Measurements from ENCODE around the gene DYNC1I1.

Gene DYNC1I1

DNA sequence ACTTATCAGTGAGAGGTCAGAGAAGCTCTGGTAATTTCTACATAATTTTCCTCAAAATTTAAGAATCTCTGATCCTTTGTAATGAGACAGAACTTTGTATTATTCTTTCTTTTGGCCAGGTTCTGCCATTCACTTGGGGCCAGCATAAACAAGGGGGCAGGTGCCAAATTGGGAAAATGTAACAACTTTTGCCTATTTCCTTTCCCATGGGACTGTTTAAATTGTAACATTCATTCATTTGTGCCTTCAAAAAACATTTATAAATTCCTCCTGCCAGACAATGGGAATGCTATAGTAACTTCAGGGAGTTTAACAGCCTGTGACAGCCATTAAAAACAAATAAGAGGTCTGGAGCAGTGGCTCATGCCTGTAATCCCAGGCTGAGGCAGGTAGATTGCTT is 12.4 kb downstream of the DYNC1I1 start:
- TF ChIP-seq, protein P1, sequence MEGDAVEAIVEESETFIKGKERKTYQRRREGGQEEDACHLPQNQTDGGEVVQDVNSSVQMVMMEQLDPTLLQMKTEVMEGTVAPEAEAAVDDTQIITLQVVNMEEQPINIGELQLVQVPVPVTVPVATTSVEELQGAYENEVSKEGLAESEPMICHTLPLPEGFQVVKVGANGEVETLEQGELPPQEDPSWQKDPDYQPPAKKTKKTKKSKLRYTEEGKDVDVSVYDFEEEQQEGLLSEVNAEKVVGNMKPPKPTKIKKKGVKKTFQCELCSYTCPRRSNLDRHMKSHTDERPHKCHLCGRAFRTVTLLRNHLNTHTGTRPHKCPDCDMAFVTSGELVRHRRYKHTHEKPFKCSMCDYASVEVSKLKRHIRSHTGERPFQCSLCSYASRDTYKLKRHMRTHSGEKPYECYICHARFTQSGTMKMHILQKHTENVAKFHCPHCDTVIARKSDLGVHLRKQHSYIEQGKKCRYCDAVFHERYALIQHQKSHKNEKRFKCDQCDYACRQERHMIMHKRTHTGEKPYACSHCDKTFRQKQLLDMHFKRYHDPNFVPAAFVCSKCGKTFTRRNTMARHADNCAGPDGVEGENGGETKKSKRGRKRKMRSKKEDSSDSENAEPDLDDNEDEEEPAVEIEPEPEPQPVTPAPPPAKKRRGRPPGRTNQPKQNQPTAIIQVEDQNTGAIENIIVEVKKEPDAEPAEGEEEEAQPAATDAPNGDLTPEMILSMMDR (IDR thresholded peaks at IDR 0.05; ENCODE audit: insufficient read depth, low read length, missing control alignments) = no peak
- ChIA-PET POLR2A (no interaction called here), CTCF (no interaction called here)
- H3K4me3 ChIP-seq (ENCODE audit: low read depth, low read length) = no peak overlapping the region
- DNase-seq (ENCODE audit: low read depth, low spot score) = no peak

DNA sequence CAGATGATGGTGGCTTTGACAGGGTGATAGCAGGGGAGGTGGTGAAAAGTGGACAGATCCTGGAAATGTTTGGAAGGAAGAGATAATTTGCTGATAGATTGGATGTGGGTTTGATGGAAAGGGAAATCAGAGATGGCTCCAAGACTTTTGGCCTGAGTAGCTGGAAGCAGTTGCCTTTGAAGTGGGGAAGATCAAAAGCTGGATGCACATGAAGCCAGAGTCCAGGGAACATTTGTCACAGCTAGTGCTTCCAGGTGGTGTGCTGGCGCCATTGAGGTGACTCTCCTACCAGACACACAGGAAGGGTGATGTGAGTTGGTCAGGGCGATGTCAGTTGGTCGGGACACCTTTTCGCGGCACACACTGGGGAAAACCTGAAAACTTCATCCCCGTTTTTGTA is 15.9 kb downstream of the DYNC1I1 start:
- DNase-seq (ENCODE audit: low read depth, low spot score) = no peak
- POLR2A ChIA-PET = no interaction called here
- CTCF ChIA-PET = interaction anchor here (1.4 kb wide), 1 partner anchor 15 kb away, joined by 3 read pairs; no protein-coding TSS in a partner anchor
- TF ChIP-seq, protein P1 (IDR thresholded peaks at IDR 0.05; ENCODE audit: insufficient read depth, low read length, missing control alignments) = no peak
- no peak overlapping the region for H3K4me3 ChIP-seq (ENCODE audit: low read depth, low read length)

DNA sequence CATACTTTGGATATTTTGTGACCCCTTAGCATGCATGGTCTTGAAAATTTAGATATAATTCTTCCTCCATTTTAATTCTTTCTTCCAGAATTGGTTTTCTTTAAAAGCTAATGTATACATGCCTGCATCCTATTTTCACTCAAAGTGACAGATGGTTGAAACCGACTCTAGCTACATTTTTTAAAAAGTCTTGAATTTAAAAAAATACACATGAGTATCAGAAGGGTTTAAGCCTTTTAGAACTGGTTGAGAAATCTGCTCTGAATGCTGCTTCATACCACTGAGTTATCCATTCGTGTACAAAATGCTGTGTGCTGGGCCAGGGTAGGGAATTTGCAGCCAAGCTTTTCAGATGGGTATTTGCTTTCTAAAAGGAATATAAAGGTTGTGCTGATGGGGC is 16.5 kb downstream of the DYNC1I1 start:
- ChIA-PET CTCF (interaction anchor here (1.4 kb wide), 1 partner anchor 14 kb away, joined by 3 read pairs; no protein-coding TSS in a partner anchor), POLR2A (no interaction called here)
- no peak overlapping the region for H3K4me3 ChIP-seq (ENCODE audit: low read depth, low read length)
- TF ChIP-seq, protein P1 (IDR thresholded peaks at IDR 0.05; ENCODE audit: insufficient read depth, low read length, missing control alignments) = no peak
- no peak for DNase-seq (ENCODE audit: low read depth, low spot score)

DNA sequence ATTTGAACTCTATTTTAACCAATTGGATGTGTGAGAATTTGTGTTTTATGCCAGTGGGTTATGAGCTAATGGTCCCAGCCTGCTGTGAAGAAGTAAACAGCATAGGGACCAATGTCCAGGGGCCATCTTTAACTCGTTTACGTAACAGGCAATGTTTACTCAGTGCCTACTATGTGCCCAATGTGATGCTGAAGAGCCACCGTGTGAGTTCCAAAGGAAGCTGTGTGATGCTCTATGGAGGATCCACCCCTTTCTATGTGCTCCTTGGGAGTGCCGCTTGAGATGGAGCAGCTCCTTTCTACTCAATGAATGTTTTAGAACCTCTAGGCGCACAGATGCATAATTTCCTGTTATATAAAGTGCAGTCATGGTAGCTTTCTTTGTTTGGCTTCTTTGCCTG is 21.3 kb downstream of the DYNC1I1 start:
- ChIA-PET POLR2A (no interaction called here), CTCF (no interaction called here)
- no peak overlapping the region for H3K4me3 ChIP-seq (ENCODE audit: low read depth, low read length)

DNA sequence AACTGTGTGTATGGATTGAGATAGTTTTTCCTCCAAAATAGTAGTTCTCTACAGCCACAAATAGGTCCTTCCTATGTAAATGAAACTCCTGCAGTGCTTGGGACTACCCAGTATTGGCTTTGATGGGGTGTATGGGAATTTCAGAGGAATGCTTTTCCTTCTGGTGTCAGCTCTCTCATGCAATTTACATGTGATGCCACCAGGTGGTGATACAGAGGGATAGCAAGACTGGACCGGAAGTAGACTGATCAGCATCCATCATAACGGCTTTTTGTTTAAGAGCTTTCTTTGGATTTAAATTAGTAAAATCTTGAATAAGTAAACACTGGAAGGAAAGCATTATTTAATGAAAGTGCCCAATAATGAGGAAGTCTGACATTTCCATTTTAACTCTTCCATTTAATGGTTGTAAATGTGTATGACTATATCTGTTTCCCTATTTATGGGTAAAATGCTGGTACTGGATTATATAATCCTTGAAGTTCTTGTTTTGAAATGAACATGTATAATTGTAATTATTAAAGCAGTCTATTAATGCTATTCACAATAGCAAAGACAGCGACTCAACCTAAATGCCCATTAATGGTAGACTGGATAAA is 22.7 kb downstream of the DYNC1I1 start:
- no peak for DNase-seq (ENCODE audit: low read depth, low spot score)
- ChIA-PET CTCF (interaction anchor here (1.6 kb wide), 1 partner anchor 76 kb away, joined by 7 read pairs; no protein-coding TSS in a partner anchor), POLR2A (no interaction called here)
- TF ChIP-seq, protein P1 (IDR thresholded peaks at IDR 0.05; ENCODE audit: insufficient read depth, low read length, missing control alignments) = peak; percentile 35
- H3K4me3 ChIP-seq (ENCODE audit: low read depth, low read length) = no peak overlapping the region

More for the DNA sequence above, 21.3 kb downstream of the DYNC1I1 start:
- DNase-seq (ENCODE audit: low read depth, low spot score) = no peak
- TF ChIP-seq, protein P1 (IDR thresholded peaks at IDR 0.05; ENCODE audit: insufficient read depth, low read length, missing control alignments) = no peak

DNA sequence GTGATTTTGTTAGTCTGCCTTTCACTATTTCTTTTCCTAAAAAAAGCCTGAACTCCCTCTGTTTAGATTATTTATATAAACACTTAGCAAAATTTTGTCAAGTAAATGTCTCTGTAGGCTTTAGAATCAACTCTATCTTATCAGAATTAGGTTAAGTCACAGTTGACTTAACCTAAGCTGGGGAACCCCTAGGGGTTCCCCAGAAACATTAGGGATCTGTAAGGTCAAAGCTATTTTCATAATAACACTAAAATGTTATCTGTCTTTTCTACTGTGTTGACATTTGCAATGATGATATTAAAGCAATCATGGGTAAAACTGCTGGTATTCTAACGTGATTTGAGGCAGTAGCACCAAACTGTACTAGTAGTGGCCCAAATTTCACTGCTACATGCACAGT is 24.3 kb downstream of the DYNC1I1 start:
- CTCF ChIA-PET = interaction anchor here (1.0 kb wide), 1 partner anchor 74 kb away, joined by 3 read pairs; no protein-coding TSS in a partner anchor
- TF ChIP-seq, protein P1 (IDR thresholded peaks at IDR 0.05; ENCODE audit: insufficient read depth, low read length, missing control alignments) = no peak
- POLR2A ChIA-PET = no interaction called here

More for the DNA sequence above, 24.3 kb downstream of the DYNC1I1 start:
- no peak for DNase-seq (ENCODE audit: low read depth, low spot score)
- no peak overlapping the region for H3K4me3 ChIP-seq (ENCODE audit: low read depth, low read length)
